Uterus (tissue), 4 donors: ENCODE data around the gene HPSE2. TPM values are rescaled to one million over a fixed set of nuclear protein-coding genes. Genes with fewer than 3 reads are reported as not detected.

Source experiments
- DNase-seq, 2 donors: peaks; one replicate each; pipeline ENCODE4 v3.0.0-alpha.2; 2019 to 2020
- H3K27ac ChIP-seq, 2 donors: fragments of 200-600 bp; sonication (generic); 1 replicate in 1 of 2; 2 replicates in 1 of 2; pipeline ENCODE4 v1.5.1; 2016 to 2018
- H3K27me3 ChIP-seq, 2 donors: fragments of 200-600 bp; sonication (generic); one replicate each; pipeline ENCODE4 v1.5.1; 2018 to 2019; ENCODE audit warnings: control low read depth in 1 of 2
- H3K36me3 ChIP-seq, 2 donors: fragments of 200-600 bp; sonication (generic); one replicate each; pipeline ENCODE4 v1.5.1; 2019; ENCODE audit warnings: control low read depth in 1 of 2
- H3K4me1 ChIP-seq, 2 donors: fragments of 200-600 bp; sonication (generic); one replicate each; pipeline ENCODE4 v1.5.1; 2018 to 2019; ENCODE audit warnings: control low read depth in 1 of 2
- H3K4me3 ChIP-seq, 2 donors: fragments of 200-600 bp; sonication (generic); 1 replicate in 1 of 2; 2 replicates in 1 of 2; pipeline ENCODE4 v1.5.1; 2018 to 2019; ENCODE audit warnings: mild to moderate bottlenecking in 1 of 2
- H3K9me3 ChIP-seq, 2 donors: fragments of 200-600 bp; sonication (generic); one replicate each; pipeline ENCODE4 v1.5.1; 2019; ENCODE audit warnings: control low read depth in 1 of 2
- CTCF ChIP-seq, 4 experiments: fragments of 200-600 bp in 2 of 4; fragments of 450-650 bp in 2 of 4; sonication (generic) in 2 of 4; IDR thresholded peaks; one replicate each; pipeline ENCODE4 v1.5.1; 2016 to 2019; ENCODE audit warnings: antibody characterized with exemption in 4 of 4, mild to moderate bottlenecking in 2 of 4, moderate library complexity in 1 of 4
- POLR2A ChIP-seq, 2 donors: fragments of 450-650 bp; IDR thresholded peaks; one replicate each; pipeline ENCODE4 v1.6.1; 2016; ENCODE audit warnings: antibody characterized with exemption in 2 of 2, mild to moderate bottlenecking in 1 of 2, moderate library complexity in 1 of 2
- intact Hi-C: fragments of 100-400 bp; cut with DNase I; formaldehyde crosslinking; loops from one replicate; pipeline ENCODE4 v1.15.1; 2023; ENCODE audit warnings: low total_unique reads
- total RNA-seq, 4 donors: library from RNA; depleted of rRNA in 3 of 4; stranded (reverse); fragments of >200 nt in 3 of 4; gene quantifications; one replicate each; pipeline versions ENCODE4 v1.1.0 to v1.2.4, GENCODE V29; 2014 to 2023
- donor health status: DM: yes; HTN: yes; CAD: no.

Gene HPSE2
- total RNA-seq, 4 donors from 2014 or later: 7.0 to 13.6 (median 7.7) TPM; not detected in 1

- intact Hi-C loops: loop anchor here (10.0 kb wide), 1 partner anchor 770 kb away; no protein-coding TSS in a partner anchor
- Histone ChIP-seq H3K4me1 (no peaks in the 10 kb centered on the region), H3K4me3 (no peak overlapping the region), H3K27me3 (no peaks in the 10 kb centered on the region), H3K27ac (no peak overlapping the region), H3K9me3 (no peaks in the 10 kb centered on the region), H3K36me3 (no peaks in the 10 kb centered on the region)
- TF ChIP-seq CTCF (IDR thresholded peaks at IDR 0.05): no peak
- no peak for TF ChIP-seq POLR2A (IDR thresholded peaks at IDR 0.05)
- no peak for DNase-seq
These were observed 761.0 kb downstream of the HPSE2 start for GRCh38 chr10:98474628-98475027.

- Histone ChIP-seq H3K36me3 (no peaks in the 10 kb centered on the region), H3K4me1 (no peaks in the 10 kb centered on the region), H3K9me3 (no peaks in the 10 kb centered on the region), H3K27ac (no peak overlapping the region), H3K4me3 (no peak overlapping the region), H3K27me3 (no peaks in the 10 kb centered on the region)
- intact Hi-C loops: loop anchor here (10.0 kb wide), 1 partner anchor 773 kb away; no protein-coding TSS in a partner anchor
- no peak for TF ChIP-seq POLR2A (IDR thresholded peaks at IDR 0.05)
- TF ChIP-seq CTCF (IDR thresholded peaks at IDR 0.05): no peak
- no peak for DNase-seq
These were observed 763.5 kb downstream of the HPSE2 start for GRCh38 chr10:98472196-98472595.

- intact Hi-C loops: loop anchor here (10.0 kb wide), 1 partner anchor 774 kb away; no protein-coding TSS in a partner anchor
- Histone ChIP-seq H3K36me3 (no peaks in the 10 kb centered on the region), H3K4me1 (no peaks in the 10 kb centered on the region), H3K9me3 (no peaks in the 10 kb centered on the region), H3K4me3 (no peak overlapping the region), H3K27ac (no peak overlapping the region), H3K27me3 (no peaks in the 10 kb centered on the region)
- DNase-seq: no peak
- TF ChIP-seq POLR2A (IDR thresholded peaks at IDR 0.05) (no peak), CTCF (IDR thresholded peaks at IDR 0.05) (no peak)
These were observed 764.8 kb downstream of the HPSE2 start for GRCh38 chr10:98470850-98471249.

GRCh38 chr10:98469001-98469931 lies 766.4 kb downstream of the HPSE2 start:
- Histone ChIP-seq H3K9me3 (no peaks in the 10 kb centered on the region), H3K4me3 (no peak overlapping the region), H3K27ac (no peak overlapping the region), H3K27me3 (no peaks in the 10 kb centered on the region), H3K4me1 (no peaks in the 10 kb centered on the region), H3K36me3 (no peaks in the 10 kb centered on the region)
- TF ChIP-seq CTCF (IDR thresholded peaks at IDR 0.05) (no peak), POLR2A (IDR thresholded peaks at IDR 0.05) (no peak)
- no peak for DNase-seq
- intact Hi-C loops: no loop called here
